ENCODE measurements around the gene OPCML.

- TF ChIP-seq EZH2phosphoT487 (IDR thresholded peaks at IDR 0.05; ENCODE audit: borderline replicate concordance) (no peak), CTCF (conservative IDR thresholded peaks at IDR 0.05; ENCODE audit: low read length) (no peak)
Measured at GRCh38 chr11:132773751-132774150, 758.5 kb downstream of the OPCML start.
